GM23248 (cell line): Measurements from ENCODE around the gene UGT2B7. TPM values are rescaled to one million over a fixed set of nuclear protein-coding genes. Genes with fewer than 3 reads are reported as not detected.

Source experiments
- DNase-seq: peaks from one replicate; pipeline ENCODE4 v3.0.0-alpha.2; 2015
- H2AFZ ChIP-seq: fragments of 200-600 bp; sonication (generic); 2 replicates; pipeline ENCODE4 v1.6.1; 2016; ENCODE audit warnings: antibody characterized with exemption
- H3F3A ChIP-seq: fragments of 200-600 bp; sonication (generic); 2 replicates; pipeline ENCODE4 v1.6.1; 2016; ENCODE audit warnings: mild to moderate bottlenecking, antibody characterized with exemption, mixed run types; ENCODE audit not compliant: insufficient read depth
- H3K27ac ChIP-seq: fragments of 200-600 bp; sonication (generic); 2 replicates; pipeline ENCODE4 v1.5.1; 2016; ENCODE audit warnings: mild to moderate bottlenecking
- H3K27me3 ChIP-seq: fragments of 200-600 bp; sonication (generic); replicated peaks from 2 replicates; pipeline ENCODE4 v1.6.1; 2016; ENCODE audit warnings: mild to moderate bottlenecking; ENCODE audit not compliant: insufficient read depth
- H3K36me3 ChIP-seq: fragments of 200-600 bp; sonication (generic); 2 replicates; pipeline ENCODE4 v1.6.1; 2016; ENCODE audit warnings: low read depth, mild to moderate bottlenecking
- H3K4me1 ChIP-seq: fragments of 200-600 bp; sonication (generic); 2 replicates; pipeline ENCODE4 v1.6.1; 2016; ENCODE audit warnings: mild to moderate bottlenecking; ENCODE audit not compliant: insufficient read depth
- H3K4me2 ChIP-seq: fragments of 200-600 bp; sonication (generic); one replicate; pipeline ENCODE4 v1.6.1; 2016; ENCODE audit warnings: mild to moderate bottlenecking; ENCODE audit not compliant: unreplicated experiment
- H3K4me3 ChIP-seq: fragments of 200-600 bp; sonication (generic); 2 replicates; pipeline ENCODE4 v1.5.1; 2016; ENCODE audit warnings: mild to moderate bottlenecking
- H3K79me2 ChIP-seq: fragments of 200-600 bp; sonication (generic); 2 replicates; pipeline ENCODE4 v1.6.1; 2016; ENCODE audit warnings: mild to moderate bottlenecking; ENCODE audit not compliant: insufficient read depth
- H3K9ac ChIP-seq: fragments of 200-600 bp; sonication (generic); 2 replicates; pipeline ENCODE4 v1.6.1; 2016; ENCODE audit warnings: mild to moderate bottlenecking
- H3K9me2 ChIP-seq: fragments of 200-600 bp; sonication (generic); 2 replicates; pipeline ENCODE4 v1.6.1; 2016; ENCODE audit warnings: mixed run types, mild to moderate bottlenecking, moderate library complexity; ENCODE audit not compliant: insufficient read depth
- H3K9me3 ChIP-seq: fragments of 200-600 bp; sonication (generic); one replicate; pipeline ENCODE4 v1.6.1; 2017; ENCODE audit warnings: low read depth
- H4K20me1 ChIP-seq: fragments of 200-600 bp; sonication (generic); 2 replicates; pipeline ENCODE4 v1.6.0; 2016; ENCODE audit not compliant: insufficient read depth
- EZH2 ChIP-seq: fragments of 200-600 bp; sonication (generic); IDR thresholded peaks from 2 replicates; pipeline ENCODE4 v1.6.1; 2018; ENCODE audit warnings: antibody characterized with exemption, mild to moderate bottlenecking; ENCODE audit not compliant: insufficient read depth, poor library complexity, severe bottlenecking
- EZH2phosphoT487 ChIP-seq: fragments of 200-600 bp; sonication (generic); IDR thresholded peaks from 2 replicates; pipeline ENCODE4 v1.6.1; 2018; ENCODE audit warnings: antibody characterized with exemption, moderate library complexity, mild to moderate bottlenecking, low read depth; ENCODE audit not compliant: insufficient read depth
- WGBS, 2 experiments: methylation state at CpG; one replicate each; pipeline ENCODE4 v1.1.6; 2015 to 2017; ENCODE audit warnings: low lambda C conversion rate in 2 of 2, low coverage in 1 of 2; ENCODE audit errors: missing lambda C conversion rate in 2 of 2; 5-methylcytosine and 5-hydroxymethylcytosine counted together
- in situ Hi-C: fragments of 300-500 bp; cut with MboI; formaldehyde crosslinking; loops from 2 replicates; pipeline ENCODE4 v1.15.0; 2020
- polyA plus RNA-seq: library from polyadenylated mRNA; unstranded; fragments of >200 nt; fragmentation: Nextera tagmentation; extraction: Ambion mirVana; gene quantifications from 2 replicates; pipeline ENCODE4 v1.2.1, GENCODE V29; 2016
- total RNA-seq: library from RNA; depleted of rRNA; stranded (reverse); fragments of >200 nt; shearing (Covaris generic); gene quantifications from 2 replicates; pipeline ENCODE4 v1.2.3, GENCODE V29; 2014

The UGT2B7 gene
- total and polyA plus RNA-seq, 2 experiments from 2014 or later = not detected

GRCh38 chr4:69070590-69070989, 25.7 kb upstream of the UGT2B7 start:
- Histone ChIP-seq H3K36me3 (no peaks in the 10 kb centered on the region), H3K9me3 (no peaks in the 10 kb centered on the region), H3K79me2 (no peaks in the 10 kb centered on the region), H3K4me1 (no peaks in the 10 kb centered on the region), H4K20me1 (no peaks in the 10 kb centered on the region), H3K4me3 (no peak overlapping the region), H3F3A (no peaks in the 10 kb centered on the region), H2AFZ (no peak overlapping the region), H3K9ac (no peak overlapping the region), H3K27ac (no peak overlapping the region), H3K27me3 (no peaks in the 10 kb centered on the region), H3K4me2 (no peak overlapping the region), H3K9me2 (no peaks in the 10 kb centered on the region)
- in situ Hi-C loops = no loop called here
- DNase-seq = no peak
- WGBS, 2 experiments = 23 to 27% methylated on average over 2 of the region's 2 CpGs
- TF ChIP-seq EZH2phosphoT487 (no peak), EZH2 (no peak)

GRCh38 chr4:69071286-69071685, 25.0 kb upstream of the UGT2B7 start:
- H3K79me2 ChIP-seq = no peaks in the 10 kb centered on the region
- TF ChIP-seq EZH2phosphoT487 (no peak), EZH2 (no peak)
- no peaks in the 10 kb centered on the region for H3K4me1 ChIP-seq
- H2AFZ ChIP-seq = no peak overlapping the region
- H3K9me2 ChIP-seq = no peaks in the 10 kb centered on the region
- H3K4me2 ChIP-seq = no peak overlapping the region
- H3K9ac ChIP-seq = no peak overlapping the region
- DNase-seq = no peak
- H3F3A ChIP-seq = no peaks in the 10 kb centered on the region
- H3K27ac ChIP-seq = no peak overlapping the region
- no peaks in the 10 kb centered on the region for H3K9me3 ChIP-seq
- H3K4me3 ChIP-seq = no peak overlapping the region
- H4K20me1 ChIP-seq = no peaks in the 10 kb centered on the region
- in situ Hi-C loops = no loop called here
- WGBS, 2 experiments = 10 to 13% methylated on average over 1 of the region's 1 CpG
- H3K36me3 ChIP-seq = no peaks in the 10 kb centered on the region
- no peaks in the 10 kb centered on the region for H3K27me3 ChIP-seq

- H3K4me2 ChIP-seq = no peak overlapping the region
- H3K36me3 ChIP-seq = no peaks in the 10 kb centered on the region
- no peak overlapping the region for H3K9ac ChIP-seq
- H3K27ac ChIP-seq = no peak overlapping the region
- WGBS, 2 experiments = 50 to 68% methylated on average over 1 of the region's 1 CpG
- no peaks in the 10 kb centered on the region for H3K4me1 ChIP-seq
- no peaks in the 10 kb centered on the region for H3K9me2 ChIP-seq
- H3K4me3 ChIP-seq = no peak overlapping the region
- no peaks in the 10 kb centered on the region for H3F3A ChIP-seq
- no peak for TF ChIP-seq EZH2
- TF ChIP-seq EZH2phosphoT487 = no peak
- H3K9me3 ChIP-seq = no peaks in the 10 kb centered on the region
- no peaks in the 10 kb centered on the region for H4K20me1 ChIP-seq
- no peak overlapping the region for H2AFZ ChIP-seq
- in situ Hi-C loops = no loop called here
- H3K79me2 ChIP-seq = no peaks in the 10 kb centered on the region
- no peaks in the 10 kb centered on the region for H3K27me3 ChIP-seq
- DNase-seq = no peak
Measured at GRCh38 chr4:69073375-69073774, 22.9 kb upstream of the UGT2B7 start.

GRCh38 chr4:69075061-69075792, 21.0 kb upstream of the UGT2B7 start:
- no peak overlapping the region for H2AFZ ChIP-seq
- WGBS, 2 experiments = 42 to 57% methylated on average over 4 of the region's 4 CpGs
- H4K20me1 ChIP-seq = no peaks in the 10 kb centered on the region
- no peaks in the 10 kb centered on the region for H3K4me1 ChIP-seq
- no peaks in the 10 kb centered on the region for H3K36me3 ChIP-seq
- TF ChIP-seq EZH2 = no peak
- TF ChIP-seq EZH2phosphoT487 = no peak
- in situ Hi-C loops = no loop called here
- no peaks in the 10 kb centered on the region for H3K79me2 ChIP-seq
- DNase-seq = no peak
- no peak overlapping the region for H3K9ac ChIP-seq
- no peak overlapping the region for H3K27ac ChIP-seq
- H3K4me3 ChIP-seq = no peak overlapping the region
- no peaks in the 10 kb centered on the region for H3F3A ChIP-seq
- H3K27me3 ChIP-seq = no peaks in the 10 kb centered on the region
- no peaks in the 10 kb centered on the region for H3K9me3 ChIP-seq
- no peaks in the 10 kb centered on the region for H3K9me2 ChIP-seq
- no peak overlapping the region for H3K4me2 ChIP-seq
